Upper lobe of left lung (tissue), 6 donors: ENCODE results near the gene FOXD1. TPM values are rescaled to one million over a fixed set of nuclear protein-coding genes. Genes with fewer than 3 reads are reported as not detected.

Experiments
- ATAC-seq, 2 donors: fragments of 200-7000 bp; cut with Tn5 transposase; one replicate each; pipeline ENCODE4 v1.9.1; 2022; ENCODE audit warnings: mild to moderate bottlenecking in 2 of 2, moderate library complexity in 2 of 2; ENCODE audit not compliant: low FRiP score in 2 of 2
- DNase-seq, 2 donors: peaks; one replicate each; pipeline ENCODE4 v3.0.0-alpha.2; 2019 to 2020
- H3K27ac ChIP-seq, 4 donors: fragments of 200-600 bp; sonication (generic); one replicate each; pipeline ENCODE4 v1.5.1; 2016 to 2019
- H3K27me3 ChIP-seq, 4 donors: fragments of 200-600 bp; sonication (generic); one replicate each; pipeline ENCODE4 v1.5.1; 2017 to 2019
- H3K36me3 ChIP-seq, 4 donors: fragments of 200-600 bp; sonication (generic); one replicate each; pipeline ENCODE4 v1.5.1; 2016 to 2019
- H3K4me1 ChIP-seq, 4 donors: fragments of 200-600 bp; sonication (generic); one replicate each; pipeline ENCODE4 v1.5.1; 2018 to 2019
- H3K4me3 ChIP-seq, 4 donors: fragments of 200-600 bp; sonication (generic); one replicate each; pipeline ENCODE4 v1.5.1; 2017 to 2019; ENCODE audit warnings: mild to moderate bottlenecking in 2 of 4, moderate library complexity in 1 of 4
- H3K9me3 ChIP-seq, 4 donors: fragments of 200-600 bp; sonication (generic); one replicate each; pipeline ENCODE4 v1.5.1; 2018 to 2019
- EP300 ChIP-seq, 4 donors: sonication (generic); formaldehyde crosslinking; IDR thresholded peaks; one replicate each; pipeline ENCODE4 v1.5.1; 2017; ENCODE audit warnings: antibody characterized with exemption in 4 of 4, control low read depth in 2 of 4
- POLR2A ChIP-seq, 4 donors: fragments of 450-650 bp; IDR thresholded peaks; one replicate each; pipeline ENCODE4 v1.5.1; 2016 to 2017; ENCODE audit warnings: antibody characterized with exemption in 4 of 4, mild to moderate bottlenecking in 2 of 4
- POLR2AphosphoS5 ChIP-seq, 2 donors: sonication (generic); formaldehyde crosslinking; IDR thresholded peaks; one replicate each; pipeline ENCODE4 v1.5.1; 2017; ENCODE audit warnings: antibody characterized with exemption in 2 of 2
- WGBS, 2 donors: methylation state at CpG; one replicate each; pipeline ENCODE4 v1.1.5; 2017 to 2018; 5-methylcytosine and 5-hydroxymethylcytosine counted together
- total RNA-seq, 6 donors: library from RNA; depleted of rRNA in 4 of 6; stranded (reverse); fragments of >200 nt in 4 of 6; gene quantifications; one replicate each; pipeline versions ENCODE4 v1.1.0 to v1.2.1, GENCODE V29; 2016 to 2021
- TF ChIP-seq, protein P1 (sequence below), 6 experiments: fragments of 450-650 bp in 4 of 6; fragments of 200-600 bp in 2 of 6; sonication (generic) in 2 of 6; IDR thresholded peaks; one replicate each; pipeline ENCODE4 v1.5.1; 2016 to 2019; ENCODE audit warnings: antibody characterized with exemption in 6 of 6
- donor health status: DM: no; HTN: no; CAD: no; lungs with moderate emphysema.
- donor health status: DM: no; HTN: yes; CAD: no; lungs with severe emphysema.

The FOXD1 gene
- total RNA-seq, 6 donors from 2014 or later: 0.54 to 0.79 (median 0.67) TPM; not detected in 2

DNA sequence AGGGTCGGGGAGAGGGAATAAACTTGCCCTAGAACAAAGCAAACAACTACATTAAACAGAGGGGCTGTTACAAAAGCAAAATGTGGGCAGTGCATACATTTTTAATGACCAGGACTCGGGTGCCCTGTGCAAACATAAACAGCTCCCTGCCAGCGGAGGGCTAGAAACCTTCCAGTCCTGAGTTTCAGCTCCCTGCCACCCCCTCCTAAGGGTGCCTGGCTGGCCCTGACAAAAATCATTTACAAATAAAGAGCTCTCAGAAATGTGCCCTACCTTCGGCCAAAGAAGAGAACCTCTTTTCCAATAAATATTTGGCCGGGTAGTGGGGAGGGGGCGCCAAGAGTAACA, 29.5 kb downstream of the FOXD1 start:
- Histone ChIP-seq H3K27ac (no peak overlapping the region), H3K27me3 (peaks cover 1 to 37% (median 20%) of the 10 kb centered on the region in 4 donors), H3K4me1 (peaks cover 9 to 14% (median 11%) of the 10 kb centered on the region in 4 donors), H3K36me3 (no peaks in the 10 kb centered on the region), H3K9me3 (no peaks in the 10 kb centered on the region), H3K4me3 (no peak overlapping the region)
- DNase-seq: no peak
- 12 to 14% methylated on average over 6 of the region's 6 CpGs for WGBS, 2 donors
- ATAC-seq: no peak
- TF ChIP-seq POLR2AphosphoS5 (IDR thresholded peaks at IDR 0.05) (no peak), EP300 (IDR thresholded peaks at IDR 0.05) (no peak), POLR2A (IDR thresholded peaks at IDR 0.05) (no peak)
- TF ChIP-seq, protein P1, sequence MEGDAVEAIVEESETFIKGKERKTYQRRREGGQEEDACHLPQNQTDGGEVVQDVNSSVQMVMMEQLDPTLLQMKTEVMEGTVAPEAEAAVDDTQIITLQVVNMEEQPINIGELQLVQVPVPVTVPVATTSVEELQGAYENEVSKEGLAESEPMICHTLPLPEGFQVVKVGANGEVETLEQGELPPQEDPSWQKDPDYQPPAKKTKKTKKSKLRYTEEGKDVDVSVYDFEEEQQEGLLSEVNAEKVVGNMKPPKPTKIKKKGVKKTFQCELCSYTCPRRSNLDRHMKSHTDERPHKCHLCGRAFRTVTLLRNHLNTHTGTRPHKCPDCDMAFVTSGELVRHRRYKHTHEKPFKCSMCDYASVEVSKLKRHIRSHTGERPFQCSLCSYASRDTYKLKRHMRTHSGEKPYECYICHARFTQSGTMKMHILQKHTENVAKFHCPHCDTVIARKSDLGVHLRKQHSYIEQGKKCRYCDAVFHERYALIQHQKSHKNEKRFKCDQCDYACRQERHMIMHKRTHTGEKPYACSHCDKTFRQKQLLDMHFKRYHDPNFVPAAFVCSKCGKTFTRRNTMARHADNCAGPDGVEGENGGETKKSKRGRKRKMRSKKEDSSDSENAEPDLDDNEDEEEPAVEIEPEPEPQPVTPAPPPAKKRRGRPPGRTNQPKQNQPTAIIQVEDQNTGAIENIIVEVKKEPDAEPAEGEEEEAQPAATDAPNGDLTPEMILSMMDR (IDR thresholded peaks at IDR 0.05): no peak

- 47 to 56% methylated on average over 5 to 6 of the region's 6 CpGs for WGBS, 2 donors
- H3K27ac ChIP-seq: no peak overlapping the region
- peak in 1 of 2 donors; percentile 50 for ATAC-seq
- no peaks in the 10 kb centered on the region for H3K36me3 ChIP-seq
- H3K27me3 ChIP-seq: peaks cover 1 to 37% (median 20%) of the 10 kb centered on the region in 4 donors
- H3K4me3 ChIP-seq: no peak overlapping the region
- TF ChIP-seq EP300 (IDR thresholded peaks at IDR 0.05): no peak
- no peak for TF ChIP-seq POLR2AphosphoS5 (IDR thresholded peaks at IDR 0.05)
- TF ChIP-seq POLR2A (IDR thresholded peaks at IDR 0.05): no peak
- TF ChIP-seq, protein P1 (IDR thresholded peaks at IDR 0.05): no peak
- peaks cover 9 to 14% (median 11%) of the 10 kb centered on the region in 4 donors for H3K4me1 ChIP-seq
- no peak for DNase-seq
- H3K9me3 ChIP-seq: no peaks in the 10 kb centered on the region
Measured at GRCh38 chr5:73418244-73418691, 30.3 kb downstream of the FOXD1 start.

DNA sequence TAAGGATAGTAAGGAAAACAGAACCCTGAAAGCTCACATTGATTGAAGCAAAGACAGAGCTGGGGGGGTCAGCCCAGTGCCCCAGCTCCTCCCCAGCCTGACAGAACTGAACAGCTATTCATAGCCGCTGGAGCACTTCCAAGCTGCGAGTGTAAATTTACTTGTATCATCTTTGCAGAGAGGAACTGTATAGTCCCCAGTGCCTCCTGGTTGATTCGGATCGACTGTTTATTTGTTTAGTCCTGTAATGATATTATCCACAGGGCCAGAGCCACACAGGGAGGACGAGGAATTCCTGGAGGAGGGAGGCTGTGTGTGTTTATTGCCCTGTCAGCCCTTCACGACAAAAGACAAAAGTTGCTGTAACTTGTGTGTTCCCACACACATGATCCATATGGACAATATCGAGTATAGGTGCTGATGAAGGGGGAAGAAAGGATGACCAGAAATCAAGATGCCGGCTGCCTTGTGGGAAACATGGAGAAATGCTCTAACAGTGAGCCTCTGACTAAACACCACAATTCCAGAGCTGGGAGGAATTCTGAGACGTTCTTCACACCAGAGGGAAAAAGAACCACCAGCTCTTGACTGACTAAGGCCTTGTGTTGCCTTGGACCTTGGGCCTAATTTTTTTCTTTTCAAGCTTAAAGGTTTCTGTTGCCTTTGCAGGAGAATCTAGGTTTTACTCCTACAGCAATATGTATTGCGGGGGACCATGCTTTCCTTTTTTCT, 31.1 kb downstream of the FOXD1 start:
- Histone ChIP-seq H3K27me3 (peaks cover 1 to 37% (median 20%) of the 10 kb centered on the region in 4 donors), H3K36me3 (no peaks in the 10 kb centered on the region), H3K9me3 (no peaks in the 10 kb centered on the region), H3K4me3 (no peak overlapping the region), H3K27ac (no peak overlapping the region), H3K4me1 (peaks cover 9 to 14% (median 11%) of the 10 kb centered on the region in 4 donors)
- no peak for ATAC-seq
- TF ChIP-seq POLR2A (IDR thresholded peaks at IDR 0.05) (no peak), POLR2AphosphoS5 (IDR thresholded peaks at IDR 0.05) (no peak), EP300 (IDR thresholded peaks at IDR 0.05) (no peak)
- TF ChIP-seq, protein P1 (IDR thresholded peaks at IDR 0.05): no peak
- DNase-seq: no peak
- WGBS, 2 donors: 35 to 36% methylated on average over 10 of the region's 10 CpGs

- TF ChIP-seq POLR2AphosphoS5 (IDR thresholded peaks at IDR 0.05): no peak
- TF ChIP-seq, protein P1 (IDR thresholded peaks at IDR 0.05): no peak
- no peak for TF ChIP-seq EP300 (IDR thresholded peaks at IDR 0.05)
- no peak for TF ChIP-seq POLR2A (IDR thresholded peaks at IDR 0.05)
- no peak overlapping the region for H3K27ac ChIP-seq
- H3K27me3 ChIP-seq: peaks cover 1 to 30% (median 18%) of the 10 kb centered on the region in 4 donors
- no peak for DNase-seq
- no peaks in the 10 kb centered on the region for H3K9me3 ChIP-seq
- peaks cover 9 to 14% (median 11%) of the 10 kb centered on the region in 4 donors for H3K4me1 ChIP-seq
- no peak overlapping the region for H3K4me3 ChIP-seq
- 62 to 72% methylated on average over 5 of the region's 5 CpGs for WGBS, 2 donors
- no peaks in the 10 kb centered on the region for H3K36me3 ChIP-seq
- ATAC-seq: no peak
Measured at GRCh38 chr5:73415617-73416016, 33.0 kb downstream of the FOXD1 start.
